ENCODE data around the gene HSD3B7. TPM values are rescaled to one million over a fixed set of nuclear protein-coding genes. Genes with fewer than 3 reads are reported as not detected.
"Not testable (repeated sequence)": the region's sequence is repeated elsewhere in the genome, so short reads cannot be mapped to it uniquely, and the experiment has no call there.

Gene HSD3B7
- total RNA-seq, result 10 to 100 TPM; 13.2 to 20.8 (median 16.0) TPM

DNA sequence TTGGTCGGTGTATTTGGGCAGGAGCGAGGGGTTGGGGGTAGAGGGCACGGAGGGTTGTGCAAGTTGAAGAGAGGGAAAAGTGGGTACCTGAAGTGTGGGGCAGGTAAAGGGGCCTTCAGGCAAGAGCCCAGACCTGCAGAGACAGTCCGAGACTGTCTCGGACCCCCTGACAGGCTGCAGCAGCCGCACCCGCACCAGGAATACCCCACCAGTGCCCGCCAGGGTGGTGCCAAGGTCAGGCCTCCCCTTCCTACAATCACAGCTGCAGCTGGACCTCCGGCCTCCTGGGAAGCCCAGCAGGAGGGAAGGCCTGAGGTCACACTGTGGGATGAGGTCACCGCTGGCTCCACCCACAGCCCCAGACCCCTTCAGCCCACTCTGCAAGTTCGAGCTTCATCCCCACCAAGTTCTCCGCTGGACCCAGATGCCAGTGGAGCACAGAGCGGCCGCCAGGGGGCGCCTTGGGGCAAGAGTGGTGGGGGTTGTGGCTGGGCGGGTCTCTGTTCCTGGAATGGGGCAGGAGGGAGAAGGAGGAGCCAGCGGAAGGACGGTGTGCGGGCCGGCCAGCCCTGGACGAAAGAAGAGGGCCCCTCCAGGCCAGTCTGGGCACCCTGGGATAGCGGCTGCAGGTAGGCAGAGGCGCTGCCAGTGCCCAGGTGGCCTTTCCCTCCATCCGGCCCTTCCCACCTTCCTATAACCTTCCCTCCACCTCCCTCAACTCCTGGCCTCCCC lies at the start of gene HSD3B7:
HSD3B7 (plus strand) TSS at position 539 of the 732 bp plus-strand sequence. CDS start 452 bp downstream, outside the sequence.
- TF ChIP-seq EP300 (IDR thresholded peaks at IDR 0.05), result no peak
- TF ChIP-seq, protein P1, sequence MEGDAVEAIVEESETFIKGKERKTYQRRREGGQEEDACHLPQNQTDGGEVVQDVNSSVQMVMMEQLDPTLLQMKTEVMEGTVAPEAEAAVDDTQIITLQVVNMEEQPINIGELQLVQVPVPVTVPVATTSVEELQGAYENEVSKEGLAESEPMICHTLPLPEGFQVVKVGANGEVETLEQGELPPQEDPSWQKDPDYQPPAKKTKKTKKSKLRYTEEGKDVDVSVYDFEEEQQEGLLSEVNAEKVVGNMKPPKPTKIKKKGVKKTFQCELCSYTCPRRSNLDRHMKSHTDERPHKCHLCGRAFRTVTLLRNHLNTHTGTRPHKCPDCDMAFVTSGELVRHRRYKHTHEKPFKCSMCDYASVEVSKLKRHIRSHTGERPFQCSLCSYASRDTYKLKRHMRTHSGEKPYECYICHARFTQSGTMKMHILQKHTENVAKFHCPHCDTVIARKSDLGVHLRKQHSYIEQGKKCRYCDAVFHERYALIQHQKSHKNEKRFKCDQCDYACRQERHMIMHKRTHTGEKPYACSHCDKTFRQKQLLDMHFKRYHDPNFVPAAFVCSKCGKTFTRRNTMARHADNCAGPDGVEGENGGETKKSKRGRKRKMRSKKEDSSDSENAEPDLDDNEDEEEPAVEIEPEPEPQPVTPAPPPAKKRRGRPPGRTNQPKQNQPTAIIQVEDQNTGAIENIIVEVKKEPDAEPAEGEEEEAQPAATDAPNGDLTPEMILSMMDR (IDR thresholded peaks at IDR 0.05), result peak; percentile 89 to 91
- no peak for TF ChIP-seq POLR2A (IDR thresholded peaks at IDR 0.05)
- TF ChIP-seq POLR2AphosphoS5 (IDR thresholded peaks at IDR 0.05), result peak in 1 of 3 donors; percentile 66
- no peaks in the 10 kb centered on the region for H3K27me3 ChIP-seq
- peak within 1 kb of the TSS; percentile 70 for H3K27ac ChIP-seq
- H3K4me1 ChIP-seq, result peaks cover 32% of the 10 kb centered on the region
- peak within 1 kb of the TSS; percentile 55 for H3K4me3 ChIP-seq
- WGBS, result 22% methylated on average over 17 of the region's 24 CpGs
- H3K9me3 ChIP-seq, result no peaks in the 10 kb centered on the region
- H3K36me3 ChIP-seq, result peaks cover 47% of the 10 kb centered on the region
- peak; percentile 95 for DNase-seq (ENCODE audit: low spot score in 2 of 2)

DNA sequence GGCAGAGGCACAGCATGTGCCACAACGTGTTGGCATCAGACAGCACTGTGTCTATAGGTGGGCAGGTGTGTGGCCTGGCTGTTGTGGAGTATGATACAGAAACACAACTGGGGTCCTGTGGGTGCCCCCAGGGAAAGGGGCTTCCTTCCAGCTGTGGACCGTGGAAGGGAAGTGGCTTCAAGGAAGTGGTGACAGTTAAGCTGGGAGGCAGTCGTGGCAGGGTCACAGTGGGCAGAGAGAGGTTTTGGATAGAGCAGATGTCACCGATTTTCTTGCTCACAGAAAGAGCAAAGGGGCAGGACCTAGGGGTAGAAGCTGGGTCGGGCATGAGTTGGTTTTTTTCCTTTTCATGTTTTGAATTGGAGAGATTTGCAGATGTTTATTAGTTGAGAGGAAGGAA lies 47.3 kb upstream of the HSD3B7 start:
- Histone ChIP-seq H3K9me3 (no peaks in the 10 kb centered on the region), H3K36me3 (peaks cover 17% of the 10 kb centered on the region), H3K27ac (no peak overlapping the region), H3K4me1 (peaks cover 25% of the 10 kb centered on the region), H3K27me3 (no peaks in the 10 kb centered on the region), H3K4me3 (no peak overlapping the region)
- TF ChIP-seq POLR2AphosphoS5 (IDR thresholded peaks at IDR 0.05), result no peak
- TF ChIP-seq, protein P1 (IDR thresholded peaks at IDR 0.05), result no peak
- no peak for TF ChIP-seq POLR2A (IDR thresholded peaks at IDR 0.05)
- no peak for TF ChIP-seq EP300 (IDR thresholded peaks at IDR 0.05)
- WGBS, result 53% methylated on average over 5 of the region's 5 CpGs
- DNase-seq (ENCODE audit: low spot score in 2 of 2), result no peak

DNA sequence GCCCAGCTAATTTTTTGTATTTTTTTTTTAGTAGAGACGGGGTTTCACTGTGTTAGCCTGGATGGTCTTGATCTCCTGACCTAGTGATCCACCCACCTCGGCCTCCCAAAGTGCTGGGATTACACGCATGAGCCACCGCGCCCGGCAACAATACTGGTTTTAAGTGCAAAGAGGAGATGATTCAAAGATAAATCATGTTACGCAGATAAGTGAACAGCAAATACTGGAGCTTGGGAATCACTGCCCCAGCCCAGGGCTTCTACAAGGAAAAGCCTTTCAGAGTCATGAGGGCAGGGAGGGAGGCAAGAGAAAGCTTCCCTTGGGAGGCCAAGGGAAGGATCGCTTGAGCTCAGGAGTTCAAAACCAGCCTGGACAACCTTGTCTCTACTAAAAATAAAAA lies 45.4 kb upstream of the HSD3B7 start:
- H3K4me3 ChIP-seq; H3K27ac ChIP-seq; H3K9me3 ChIP-seq; DNase-seq (ENCODE audit: low spot score in 2 of 2); H3K27me3 ChIP-seq: not testable (repeated sequence)
- Histone ChIP-seq H3K4me1 (peaks cover 25% of the 10 kb centered on the region), H3K36me3 (peaks cover 20% of the 10 kb centered on the region)
- 91% methylated on average over 8 of the region's 8 CpGs for WGBS

DNA sequence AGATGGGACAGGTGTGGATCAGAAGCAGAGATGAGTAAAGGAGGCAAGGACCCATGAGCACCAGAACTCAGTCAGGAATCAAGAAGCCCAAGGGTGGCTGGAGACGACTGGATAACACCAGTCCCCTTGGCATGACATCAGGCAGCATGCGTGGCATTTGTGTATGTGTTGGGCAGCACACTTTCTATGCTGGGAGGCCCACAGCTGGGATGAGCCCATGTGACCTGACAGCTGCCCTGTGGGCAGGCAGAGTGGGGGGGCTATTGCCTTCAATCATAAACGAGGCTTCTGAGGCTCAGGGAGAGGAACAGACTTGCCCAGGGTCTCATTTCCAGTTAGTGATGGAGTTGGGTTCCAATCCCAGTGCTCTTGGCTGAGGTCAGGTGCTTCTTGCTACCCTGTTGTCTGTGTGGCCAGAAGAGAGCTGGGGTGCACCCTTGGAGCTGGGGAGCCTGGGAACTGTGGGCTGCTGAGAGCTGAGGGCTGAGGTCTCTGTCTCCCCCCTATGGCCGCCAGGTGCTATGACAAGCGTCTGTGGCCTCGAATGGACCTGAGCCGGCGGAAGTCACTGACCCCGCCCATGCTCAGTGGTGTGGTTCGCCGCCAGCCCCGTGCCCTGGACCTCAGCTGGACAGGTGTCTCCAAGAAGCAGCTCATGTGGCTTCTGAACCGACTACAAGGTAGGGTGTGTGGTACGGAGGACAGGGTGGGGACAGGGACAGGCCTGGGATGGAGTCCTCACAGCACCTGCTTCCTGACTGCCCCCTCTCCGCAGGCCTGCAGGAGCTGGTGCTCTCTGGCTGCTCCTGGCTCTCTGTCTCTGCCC lies 43.2 kb upstream of the HSD3B7 start:
- H3K4me1 ChIP-seq, result peaks cover 22% of the 10 kb centered on the region
- WGBS, result 13% methylated on average over 12 of the region's 15 CpGs
- TF ChIP-seq, protein P1 (IDR thresholded peaks at IDR 0.05), result peak; percentile 74 to 94
- TF ChIP-seq EP300 (IDR thresholded peaks at IDR 0.05), result no peak
- H3K36me3 ChIP-seq, result peaks cover 23% of the 10 kb centered on the region
- no peaks in the 10 kb centered on the region for H3K9me3 ChIP-seq
- DNase-seq (ENCODE audit: low spot score in 2 of 2), result peak in 1 of 2 donors; percentile 86
- H3K27me3 ChIP-seq, result no peaks in the 10 kb centered on the region
- no peak overlapping the region for H3K27ac ChIP-seq
- H3K4me3 ChIP-seq, result no peak overlapping the region

DNA sequence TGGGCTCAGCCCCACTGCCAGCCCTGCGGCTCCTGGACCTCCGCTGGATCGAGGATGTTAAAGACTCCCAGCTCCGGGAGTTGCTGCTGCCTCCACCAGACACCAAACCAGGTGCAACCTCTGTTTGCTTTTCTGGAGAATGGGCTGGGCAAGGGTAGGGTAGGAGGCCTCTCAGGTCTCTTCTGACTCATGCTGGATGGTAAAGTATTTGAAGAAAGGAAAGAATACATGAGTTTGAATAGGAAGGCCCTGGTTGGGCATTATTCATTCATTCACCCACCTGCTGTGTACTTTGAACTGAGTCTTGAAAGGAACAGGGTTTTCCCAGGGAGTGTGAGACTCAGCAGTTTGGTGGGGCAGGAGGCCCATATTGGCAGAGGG lies 42.6 kb upstream of the HSD3B7 start:
- WGBS, result 100% methylated on average over 2 of the region's 4 CpGs
- Histone ChIP-seq H3K4me1 (peaks cover 22% of the 10 kb centered on the region), H3K4me3 (no peak overlapping the region), H3K36me3 (peaks cover 24% of the 10 kb centered on the region), H3K9me3 (no peaks in the 10 kb centered on the region), H3K27ac (no peak overlapping the region), H3K27me3 (no peaks in the 10 kb centered on the region)
- no peak for DNase-seq (ENCODE audit: low spot score in 2 of 2)
- TF ChIP-seq EP300 (IDR thresholded peaks at IDR 0.05) (no peak), POLR2A (IDR thresholded peaks at IDR 0.05) (no peak), POLR2AphosphoS5 (IDR thresholded peaks at IDR 0.05) (no peak)
- TF ChIP-seq, protein P1 (IDR thresholded peaks at IDR 0.05), result no peak

All from suprapubic skin (tissue), 4 donors.